Immature natural killer cell (primary cell): Measurements from ENCODE around the gene DNAH2. TPM values are rescaled to one million over a fixed set of nuclear protein-coding genes. Genes with fewer than 3 reads are reported as not detected.

Experiments
- DNase-seq, 3 donors: peaks; one replicate each; pipeline ENCODE4 v3.0.0; 2022; ENCODE audit warnings: mixed read lengths in 1 of 3
- H3K27ac Mint-ChIP-seq, 6 donors: one replicate each; pipeline ENCODE4 v1.8.0; 2020; ENCODE audit warnings: mixed read lengths in 6 of 6, mild to moderate bottlenecking in 5 of 6, inconsistent platforms in 4 of 6, moderate library complexity in 3 of 6
- H3K27me3 Mint-ChIP-seq, 3 donors: one replicate each; pipeline ENCODE4 v1.8.0; 2020 to 2021; ENCODE audit warnings: low read depth in 3 of 3, mild to moderate bottlenecking in 3 of 3, mixed read lengths in 3 of 3, moderate library complexity in 3 of 3, inconsistent platforms in 1 of 3
- H3K36me3 Mint-ChIP-seq, 3 donors: one replicate each; pipeline ENCODE4 v1.8.0; 2020; ENCODE audit warnings: mixed read lengths in 3 of 3, inconsistent platforms in 2 of 3, mild to moderate bottlenecking in 2 of 3
- H3K4me1 Mint-ChIP-seq, 2 donors: one replicate each; pipeline ENCODE4 v1.8.0; 2020; ENCODE audit warnings: inconsistent platforms in 2 of 2, mild to moderate bottlenecking in 2 of 2, mixed read lengths in 2 of 2, moderate library complexity in 1 of 2
- H3K4me3 Mint-ChIP-seq, 5 donors: one replicate each; pipeline ENCODE4 v1.8.0; 2020; ENCODE audit warnings: mild to moderate bottlenecking in 5 of 5, mixed read lengths in 5 of 5, inconsistent platforms in 3 of 5, moderate library complexity in 3 of 5
- H3K9me3 Mint-ChIP-seq, 6 donors: one replicate each; pipeline ENCODE4 v1.8.0; 2020; ENCODE audit warnings: mild to moderate bottlenecking in 6 of 6, mixed read lengths in 6 of 6, inconsistent platforms in 4 of 6, moderate library complexity in 3 of 6
- polyA plus RNA-seq, 3 donors: library from polyadenylated mRNA; unstranded; fragments of 300-500 nt; fragmentation: Illumina TruSeq; gene quantifications; one replicate each; pipeline ENCODE4 v1.2.3, GENCODE V29; 2021

Gene DNAH2
- polyA plus RNA-seq, 3 donors from 2014 or later = 0.26 TPM; not detected in 2

GRCh38 chr17:7687908-7688807 lies 29.4 kb upstream of the DNAH2 start, which contains the start of gene WRAP53:
Gene WRAP53, plus strand, starts transcription at chr17:7688477. Its CDS starts 172 bp downstream, at chr17:7688649.
- peaks cover 45 to 61% of the 10 kb centered on the region in 2 donors for H3K4me1 Mint-ChIP-seq
- no peaks in the 10 kb centered on the region for H3K9me3 Mint-ChIP-seq
- DNase-seq = peak; percentile 93 to 95 (median 95)
- peaks cover 3 to 4% (median 4%) of the 10 kb centered on the region in 3 donors for H3K36me3 Mint-ChIP-seq
- peak within 1 kb of the TSS; percentile 96 to 100 (median 98) for H3K4me3 Mint-ChIP-seq
- H3K27me3 Mint-ChIP-seq = peaks cover 12 to 17% (median 14%) of the 10 kb centered on the region in 3 donors
- H3K27ac Mint-ChIP-seq = peak within 1 kb of the TSS; percentile 99 to 100 (median 100)

- H3K36me3 Mint-ChIP-seq = peaks cover 3 to 8% (median 7%) of the 10 kb centered on the region in 3 donors
- H3K4me3 Mint-ChIP-seq = peak overlapping the region; percentile 96 to 100 (median 98)
- no peaks in the 10 kb centered on the region for H3K9me3 Mint-ChIP-seq
- no peak for DNase-seq
- H3K27me3 Mint-ChIP-seq = peaks cover 12 to 17% (median 14%) of the 10 kb centered on the region in 3 donors
- H3K4me1 Mint-ChIP-seq = peaks cover 43 to 59% of the 10 kb centered on the region in 2 donors
- H3K27ac Mint-ChIP-seq = peak overlapping the region; percentile 99 to 100 (median 100)
Measured at GRCh38 chr17:7688808-7689316, 28.7 kb upstream of the DNAH2 start.

DNA sequence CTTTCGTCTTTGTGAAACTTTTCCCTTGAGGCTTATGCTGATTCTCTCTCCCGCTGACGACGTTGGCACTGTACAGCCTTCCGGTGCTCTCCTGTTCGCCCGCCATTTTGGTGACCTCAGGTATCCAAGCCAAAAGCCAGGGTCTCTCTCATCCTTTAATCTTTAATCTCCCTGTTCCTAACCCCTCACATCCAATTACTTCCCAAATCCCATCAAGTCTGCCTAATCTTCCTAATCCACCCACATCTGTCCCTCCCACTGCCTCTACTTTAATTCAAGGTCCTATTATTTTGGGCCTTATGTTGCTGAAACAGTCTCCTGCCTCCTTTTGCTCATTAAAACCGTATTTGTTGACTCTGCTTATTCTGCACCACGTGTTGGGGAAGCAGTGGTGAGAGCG lies 22.0 kb upstream of the DNAH2 start:
- H3K27ac Mint-ChIP-seq = peak overlapping the region in 1 of 6 donors; percentile 6
- H3K27me3 Mint-ChIP-seq = peaks cover 0 to 2% (median 2%) of the 10 kb centered on the region in 3 donors
- H3K4me1 Mint-ChIP-seq = no peaks in the 10 kb centered on the region
- no peak overlapping the region for H3K4me3 Mint-ChIP-seq
- DNase-seq = no peak
- H3K9me3 Mint-ChIP-seq = no peaks in the 10 kb centered on the region
- H3K36me3 Mint-ChIP-seq = peaks cover 24 to 29% (median 25%) of the 10 kb centered on the region in 3 donors

DNA sequence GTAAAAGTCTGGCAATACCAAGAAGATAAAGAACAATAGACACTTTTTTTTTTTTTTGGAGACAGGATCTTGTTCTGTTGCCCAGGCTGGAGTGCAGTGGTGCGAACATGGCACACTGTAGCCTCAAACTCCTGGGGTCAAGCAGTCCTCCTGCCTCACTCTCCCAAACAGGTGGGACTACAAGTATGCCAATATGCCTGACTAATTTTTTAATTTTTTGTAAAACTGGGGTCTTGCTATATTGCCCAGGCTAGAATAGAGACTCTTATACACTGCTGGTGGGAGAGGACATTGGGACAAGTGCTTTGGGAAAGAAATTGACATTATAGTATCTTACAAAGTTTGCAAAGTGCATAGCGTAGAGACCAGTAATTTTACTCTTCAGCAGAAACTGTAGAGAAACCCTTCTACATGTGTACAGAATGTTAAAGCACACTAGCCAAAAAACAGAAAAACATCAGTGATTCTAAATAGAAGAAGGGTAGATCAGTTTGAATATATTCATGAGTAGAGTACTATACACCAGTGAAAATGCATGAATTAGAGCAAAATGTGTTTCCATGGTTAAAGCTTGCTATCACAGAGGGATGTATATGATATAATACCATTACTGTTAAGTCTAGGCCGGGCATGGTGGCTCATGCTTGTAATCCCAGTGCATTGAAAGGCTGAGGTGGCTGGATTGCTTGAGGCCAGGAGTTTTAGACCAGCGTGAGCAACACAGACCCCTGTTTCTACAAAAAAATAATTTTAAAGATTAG lies 19.5 kb upstream of the DNAH2 start:
- no peak overlapping the region for H3K27ac Mint-ChIP-seq

GRCh38 chr17:7700510-7700909 lies 17.0 kb upstream of the DNAH2 start:
- no peaks in the 10 kb centered on the region for H3K9me3 Mint-ChIP-seq
- H3K27me3 Mint-ChIP-seq = peaks cover 4 to 11% (median 7%) of the 10 kb centered on the region in 3 donors
- peak overlapping the region in 1 of 6 donors; percentile 53 for H3K27ac Mint-ChIP-seq
- DNase-seq = no peak
- H3K4me1 Mint-ChIP-seq = peaks cover 10 to 14% of the 10 kb centered on the region in 2 donors
- peaks cover 30 to 40% (median 31%) of the 10 kb centered on the region in 3 donors for H3K36me3 Mint-ChIP-seq
- no peak overlapping the region for H3K4me3 Mint-ChIP-seq

More for the DNA sequence above, 19.5 kb upstream of the DNAH2 start:
- DNase-seq = no peak
- Mint-ChIP-seq H3K9me3 (no peaks in the 10 kb centered on the region), H3K4me3 (no peak overlapping the region), H3K36me3 (peaks cover 34 to 39% (median 37%) of the 10 kb centered on the region in 3 donors), H3K4me1 (no peaks in the 10 kb centered on the region), H3K27me3 (peaks cover 0 to 7% (median 5%) of the 10 kb centered on the region in 3 donors)

- H3K36me3 Mint-ChIP-seq = peaks cover 21 to 31% (median 23%) of the 10 kb centered on the region in 3 donors
- H3K27me3 Mint-ChIP-seq = peaks cover 10 to 17% (median 13%) of the 10 kb centered on the region in 3 donors
Measured at GRCh38 chr17:7701681-7702080, 15.9 kb upstream of the DNAH2 start.

GRCh38 chr17:7702776-7703175 lies 14.8 kb upstream of the DNAH2 start:
- peaks cover 20 to 28% (median 20%) of the 10 kb centered on the region in 3 donors for H3K36me3 Mint-ChIP-seq
- peaks cover 10 to 20% (median 18%) of the 10 kb centered on the region in 3 donors for H3K27me3 Mint-ChIP-seq
- no peaks in the 10 kb centered on the region for H3K9me3 Mint-ChIP-seq
- H3K4me1 Mint-ChIP-seq = peaks cover 17 to 19% of the 10 kb centered on the region in 2 donors
- H3K4me3 Mint-ChIP-seq = no peak overlapping the region
- no peak overlapping the region for H3K27ac Mint-ChIP-seq
- DNase-seq = no peak

More at GRCh38 chr17:7701681-7702080, 15.9 kb upstream of the DNAH2 start:
- Mint-ChIP-seq H3K27ac (no peak overlapping the region), H3K4me3 (no peak overlapping the region), H3K4me1 (peaks cover 17 to 19% of the 10 kb centered on the region in 2 donors), H3K9me3 (no peaks in the 10 kb centered on the region)
- no peak for DNase-seq

GRCh38 chr17:7703584-7704479 lies 13.7 kb upstream of the DNAH2 start:
- no peaks in the 10 kb centered on the region for H3K9me3 Mint-ChIP-seq
- peaks cover 17 to 19% of the 10 kb centered on the region in 2 donors for H3K4me1 Mint-ChIP-seq
- peaks cover 16 to 23% (median 16%) of the 10 kb centered on the region in 3 donors for H3K36me3 Mint-ChIP-seq
- H3K4me3 Mint-ChIP-seq = peak overlapping the region in 4 of 5 donors; percentile 4 to 42 (median 18)
- no peak overlapping the region for H3K27ac Mint-ChIP-seq
- peak in 2 of 3 donors; percentile 17 for DNase-seq
- peaks cover 10 to 20% (median 19%) of the 10 kb centered on the region in 3 donors for H3K27me3 Mint-ChIP-seq

GRCh38 chr17:7704601-7705268 lies 12.8 kb upstream of the DNAH2 start, which contains the start of gene EFNB3:
Gene EFNB3, plus strand, starts transcription at chr17:7705202. Its CDS starts 397 bp downstream, at chr17:7705599.
- Mint-ChIP-seq H3K36me3 (peaks cover 16 to 23% (median 16%) of the 10 kb centered on the region in 3 donors), H3K4me1 (peaks cover 17 to 19% of the 10 kb centered on the region in 2 donors), H3K4me3 (peak within 1 kb of the TSS; percentile 4 to 63 (median 48)), H3K27ac (no peak within 1 kb of the TSS), H3K9me3 (no peaks in the 10 kb centered on the region), H3K27me3 (peaks cover 10 to 20% (median 19%) of the 10 kb centered on the region in 3 donors)
- DNase-seq = no peak

- H3K4me3 Mint-ChIP-seq = peak overlapping the region in 3 of 5 donors; percentile 3 to 54 (median 18)
- peaks cover 8 to 27% (median 19%) of the 10 kb centered on the region in 3 donors for H3K27me3 Mint-ChIP-seq
- peaks cover 13 to 21% (median 15%) of the 10 kb centered on the region in 3 donors for H3K36me3 Mint-ChIP-seq
- DNase-seq = no peak
- H3K27ac Mint-ChIP-seq = no peak overlapping the region
- H3K4me1 Mint-ChIP-seq = peaks cover 23 to 25% of the 10 kb centered on the region in 2 donors
- no peaks in the 10 kb centered on the region for H3K9me3 Mint-ChIP-seq
Measured at GRCh38 chr17:7705269-7706255, 12.0 kb upstream of the DNAH2 start.
